ENCODE measurements around the gene AFTPH.

Gene AFTPH

DNA sequence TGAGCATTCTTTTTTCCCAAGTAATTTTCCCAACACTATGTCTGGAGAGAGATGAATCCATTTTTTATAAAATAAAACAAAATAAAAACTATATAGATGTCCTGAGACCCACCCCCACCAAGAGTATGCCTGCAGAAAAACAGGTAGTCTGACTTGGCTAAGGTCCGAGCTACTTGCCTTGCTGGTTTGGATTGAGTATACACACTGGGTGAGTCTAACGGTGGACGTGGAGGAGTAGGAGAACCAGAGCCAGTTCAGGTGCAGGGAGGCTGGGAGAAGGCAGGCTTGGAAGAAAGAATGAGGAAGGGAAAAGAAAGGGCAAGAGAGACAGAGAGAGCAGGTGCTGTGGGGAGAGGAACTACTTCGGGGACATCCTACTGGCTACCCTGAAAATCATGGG lies 21.3 kb upstream of the AFTPH start:
- Histone ChIP-seq H2BK15ac (replicated peaks; ENCODE audit: low read depth) (no peak overlapping the region), H3K4me3 (ENCODE audit: low read length) (no peak overlapping the region), H3K27ac (ENCODE audit: low read depth, low read length) (no peak overlapping the region), H2BK5ac (ENCODE audit: low read length) (no peak overlapping the region), H3K18ac (ENCODE audit: low read length) (no peak overlapping the region), H3K36me3 (ENCODE audit: control insufficient read depth, insufficient read depth, low read length) (no peaks in the 10 kb centered on the region), H3K9ac (ENCODE audit: low read length) (no peak overlapping the region), H3K4me1 (ENCODE audit: control insufficient read depth, low read depth, low read length) (no peaks in the 10 kb centered on the region), H2AK5ac (ENCODE audit: low read length) (no peak overlapping the region), H3K27me3 (ENCODE audit: insufficient read depth, low read length, poor library complexity) (no peaks in the 10 kb centered on the region), H3K79me2 (ENCODE audit: control insufficient read depth, insufficient read depth, low read length) (no peaks in the 10 kb centered on the region), H3K56ac (ENCODE audit: low read length) (no peak overlapping the region), H3K79me1 (ENCODE audit: low read length) (no peaks in the 10 kb centered on the region), H2BK120ac (ENCODE audit: low read depth, low read length) (no peak overlapping the region), H3K4ac (ENCODE audit: low read depth, low read length) (no peak overlapping the region), H4K8ac (ENCODE audit: low read depth, low read length) (no peak overlapping the region), H3K4me2 (ENCODE audit: low read length) (no peak overlapping the region), H3K23ac (ENCODE audit: low read length) (no peak overlapping the region), H4K5ac (ENCODE audit: low read length) (no peak overlapping the region)
- no CpG with 5 or more reads among the region's 4 CpGs for WGBS (ENCODE audit: extremely low coverage, insufficient coverage, low lambda C conversion rate)
- no peak for DNase-seq

DNA sequence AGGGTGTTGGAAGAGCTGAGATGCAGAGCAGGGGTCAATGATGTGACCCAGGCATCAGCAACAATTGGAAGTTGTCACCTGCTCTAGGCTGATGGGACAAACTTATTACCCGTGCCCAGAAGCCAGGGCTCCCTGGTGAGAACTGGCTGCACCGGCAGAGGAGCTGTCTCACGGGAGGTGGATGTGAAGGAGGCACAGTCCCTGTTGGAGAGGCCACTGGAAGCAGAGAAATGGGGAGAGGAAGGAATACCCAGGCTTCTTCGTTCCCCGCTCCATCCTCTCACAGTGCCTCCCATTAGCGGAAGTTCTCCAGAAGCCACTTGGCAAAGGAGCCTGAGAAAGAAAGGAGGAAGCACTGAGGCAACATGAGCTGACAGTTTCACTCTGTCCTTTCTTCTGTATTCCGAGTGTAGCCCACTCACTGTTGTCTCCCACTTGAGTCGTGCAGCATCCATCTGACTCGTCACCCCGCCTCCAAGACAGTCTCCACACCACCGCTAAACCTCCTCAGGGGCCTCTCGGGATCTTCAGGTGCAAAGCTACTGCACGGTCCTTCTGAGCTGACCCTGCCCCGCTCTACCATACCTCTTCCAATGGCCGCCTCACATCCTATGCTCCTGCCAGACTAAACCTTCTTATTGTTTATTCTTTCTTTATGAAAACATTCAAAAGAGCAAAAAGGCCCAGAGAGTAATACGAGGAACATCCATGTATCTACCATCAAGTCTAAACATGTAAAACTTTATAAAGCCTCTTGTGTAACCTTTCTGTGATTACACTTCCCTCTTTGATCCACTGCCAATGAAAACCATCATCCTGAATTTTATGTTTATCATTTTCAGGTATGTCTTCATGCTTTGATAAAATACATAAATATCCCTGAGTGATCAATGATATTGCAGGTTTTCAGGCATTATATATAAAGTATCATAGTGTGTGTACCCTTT lies 19.1 kb upstream of the AFTPH start:
- Histone ChIP-seq H3K27me3 (ENCODE audit: insufficient read depth, low read length, poor library complexity) (no peaks in the 10 kb centered on the region), H3K9ac (ENCODE audit: low read length) (no peak overlapping the region), H3K79me1 (ENCODE audit: low read length) (no peaks in the 10 kb centered on the region), H3K56ac (ENCODE audit: low read length) (no peak overlapping the region), H2BK120ac (ENCODE audit: low read depth, low read length) (no peak overlapping the region), H2BK15ac (replicated peaks; ENCODE audit: low read depth) (no peak overlapping the region), H4K5ac (ENCODE audit: low read length) (no peak overlapping the region), H3K4ac (ENCODE audit: low read depth, low read length) (no peak overlapping the region), H3K36me3 (ENCODE audit: control insufficient read depth, insufficient read depth, low read length) (no peaks in the 10 kb centered on the region), H4K8ac (ENCODE audit: low read depth, low read length) (no peak overlapping the region), H3K4me2 (ENCODE audit: low read length) (no peak overlapping the region), H2BK5ac (ENCODE audit: low read length) (no peak overlapping the region), H3K4me3 (ENCODE audit: low read length) (no peak overlapping the region), H3K18ac (ENCODE audit: low read length) (no peak overlapping the region), H3K23ac (ENCODE audit: low read length) (no peak overlapping the region), H3K79me2 (ENCODE audit: control insufficient read depth, insufficient read depth, low read length) (no peaks in the 10 kb centered on the region), H2AK5ac (ENCODE audit: low read length) (no peak overlapping the region), H3K27ac (ENCODE audit: low read depth, low read length) (no peak overlapping the region), H3K4me1 (ENCODE audit: control insufficient read depth, low read depth, low read length) (no peaks in the 10 kb centered on the region)
- DNase-seq = no peak
- WGBS (ENCODE audit: extremely low coverage, insufficient coverage, low lambda C conversion rate) = no CpG with 5 or more reads among the region's 16 CpGs

DNA sequence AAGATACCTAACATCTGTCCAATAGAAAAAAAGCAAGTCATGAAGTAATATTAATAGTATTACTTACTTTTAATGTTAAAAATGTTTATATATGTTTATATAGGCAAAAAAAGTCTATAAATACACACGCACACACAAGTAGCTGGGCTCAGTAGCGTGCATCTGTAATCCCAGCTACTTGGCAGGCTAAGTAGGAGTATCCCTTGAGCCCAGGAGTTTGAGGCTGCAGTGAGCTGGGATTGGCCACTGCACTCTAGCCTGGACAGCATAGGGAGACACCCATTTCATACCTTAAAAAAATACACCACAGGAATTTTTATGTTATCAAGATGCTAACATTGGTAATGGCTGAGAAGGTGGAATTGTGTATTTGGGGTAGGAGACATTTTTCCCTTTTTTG lies 17.4 kb upstream of the AFTPH start:
- no peaks in the 10 kb centered on the region for H3K36me3 ChIP-seq (ENCODE audit: control insufficient read depth, insufficient read depth, low read length)
- H3K79me2 ChIP-seq (ENCODE audit: control insufficient read depth, insufficient read depth, low read length) = no peaks in the 10 kb centered on the region
- no peaks in the 10 kb centered on the region for H3K27me3 ChIP-seq (ENCODE audit: insufficient read depth, low read length, poor library complexity)
- H2AK5ac ChIP-seq (ENCODE audit: low read length) = no peak overlapping the region
- no peaks in the 10 kb centered on the region for H3K4me1 ChIP-seq (ENCODE audit: control insufficient read depth, low read depth, low read length)
- no peaks in the 10 kb centered on the region for H3K79me1 ChIP-seq (ENCODE audit: low read length)
- WGBS (ENCODE audit: extremely low coverage, insufficient coverage, low lambda C conversion rate) = no CpG with 5 or more reads among the region's 2 CpGs
- H3K4me2 ChIP-seq (ENCODE audit: low read length) = no peak overlapping the region
- no peak overlapping the region for H4K8ac ChIP-seq (ENCODE audit: low read depth, low read length)
- no peak overlapping the region for H2BK15ac ChIP-seq (replicated peaks; ENCODE audit: low read depth)
- no peak overlapping the region for H3K27ac ChIP-seq (ENCODE audit: low read depth, low read length)
- H2BK5ac ChIP-seq (ENCODE audit: low read length) = no peak overlapping the region
- no peak overlapping the region for H3K4me3 ChIP-seq (ENCODE audit: low read length)
- H3K56ac ChIP-seq (ENCODE audit: low read length) = no peak overlapping the region
- H3K4ac ChIP-seq (ENCODE audit: low read depth, low read length) = no peak overlapping the region
- no peak overlapping the region for H4K5ac ChIP-seq (ENCODE audit: low read length)
- DNase-seq = no peak
- H3K9ac ChIP-seq (ENCODE audit: low read length) = no peak overlapping the region
- no peak overlapping the region for H3K23ac ChIP-seq (ENCODE audit: low read length)
- no peak overlapping the region for H2BK120ac ChIP-seq (ENCODE audit: low read depth, low read length)
- H3K18ac ChIP-seq (ENCODE audit: low read length) = no peak overlapping the region

DNA sequence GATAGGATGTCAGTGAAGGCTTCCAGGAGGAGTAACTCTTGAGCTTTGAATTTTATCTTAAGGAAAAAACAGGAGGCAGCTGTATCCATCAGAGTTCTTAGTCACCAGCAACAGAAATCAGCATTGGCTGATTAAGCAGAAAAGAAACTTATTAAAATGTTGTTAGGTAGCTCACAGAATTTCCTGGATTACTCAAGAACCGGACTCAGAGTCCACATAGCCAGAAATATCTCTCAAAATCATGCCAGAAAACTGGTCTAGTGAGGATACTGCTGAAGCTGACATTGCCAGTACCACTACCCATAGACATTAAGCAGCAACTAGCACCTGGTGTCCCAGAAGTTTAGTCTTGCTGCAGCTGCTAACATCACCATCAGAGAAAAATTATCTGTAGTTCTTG lies 10.1 kb upstream of the AFTPH start:
- H2BK5ac ChIP-seq (ENCODE audit: low read length) = no peak overlapping the region
- H3K79me2 ChIP-seq (ENCODE audit: control insufficient read depth, insufficient read depth, low read length) = no peaks in the 10 kb centered on the region
- no peak overlapping the region for H2BK15ac ChIP-seq (replicated peaks; ENCODE audit: low read depth)
- no peak for DNase-seq
- H4K8ac ChIP-seq (ENCODE audit: low read depth, low read length) = no peak overlapping the region
- H3K27ac ChIP-seq (ENCODE audit: low read depth, low read length) = no peak overlapping the region
- no peaks in the 10 kb centered on the region for H3K4me1 ChIP-seq (ENCODE audit: control insufficient read depth, low read depth, low read length)
- no CpG with 5 or more reads among the region's 1 CpG for WGBS (ENCODE audit: extremely low coverage, insufficient coverage, low lambda C conversion rate)
- no peak overlapping the region for H2AK5ac ChIP-seq (ENCODE audit: low read length)
- no peak overlapping the region for H3K18ac ChIP-seq (ENCODE audit: low read length)
- no peak overlapping the region for H3K4me3 ChIP-seq (ENCODE audit: low read length)
- H3K9ac ChIP-seq (ENCODE audit: low read length) = no peak overlapping the region
- H3K4ac ChIP-seq (ENCODE audit: low read depth, low read length) = no peak overlapping the region
- H3K27me3 ChIP-seq (ENCODE audit: insufficient read depth, low read length, poor library complexity) = no peaks in the 10 kb centered on the region
- H3K36me3 ChIP-seq (ENCODE audit: control insufficient read depth, insufficient read depth, low read length) = no peaks in the 10 kb centered on the region
- H3K56ac ChIP-seq (ENCODE audit: low read length) = no peak overlapping the region
- H2BK120ac ChIP-seq (ENCODE audit: low read depth, low read length) = no peak overlapping the region
- no peak overlapping the region for H3K23ac ChIP-seq (ENCODE audit: low read length)
- no peak overlapping the region for H3K4me2 ChIP-seq (ENCODE audit: low read length)
- H3K79me1 ChIP-seq (ENCODE audit: low read length) = no peaks in the 10 kb centered on the region
- no peak overlapping the region for H4K5ac ChIP-seq (ENCODE audit: low read length)

DNA sequence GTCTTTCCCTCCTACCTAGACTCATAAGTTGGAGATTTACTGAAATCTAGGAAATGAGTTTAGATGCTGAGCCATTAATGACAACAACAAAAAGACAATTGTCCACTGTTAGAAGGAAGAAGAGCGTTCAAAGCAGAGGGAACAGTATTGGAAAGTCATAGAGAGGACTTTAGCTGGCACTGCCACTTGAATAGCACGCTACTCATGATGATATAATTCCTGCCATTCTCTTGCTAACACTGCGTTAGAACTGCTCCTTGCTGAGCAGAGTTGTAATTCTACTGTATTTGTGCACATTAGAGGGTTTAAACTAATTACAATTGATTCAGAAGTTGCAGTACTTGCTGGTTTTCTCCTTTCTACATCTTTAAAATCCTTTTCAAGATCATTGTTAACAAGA lies 9.0 kb upstream of the AFTPH start:
- Histone ChIP-seq H3K79me2 (ENCODE audit: control insufficient read depth, insufficient read depth, low read length) (no peaks in the 10 kb centered on the region), H2BK15ac (replicated peaks; ENCODE audit: low read depth) (no peak overlapping the region), H3K18ac (ENCODE audit: low read length) (no peak overlapping the region), H4K8ac (ENCODE audit: low read depth, low read length) (no peak overlapping the region), H2BK5ac (ENCODE audit: low read length) (no peak overlapping the region), H3K4me2 (ENCODE audit: low read length) (no peak overlapping the region), H3K27ac (ENCODE audit: low read depth, low read length) (no peak overlapping the region), H3K23ac (ENCODE audit: low read length) (no peak overlapping the region), H3K4me1 (ENCODE audit: control insufficient read depth, low read depth, low read length) (no peaks in the 10 kb centered on the region), H3K56ac (ENCODE audit: low read length) (no peak overlapping the region), H4K5ac (ENCODE audit: low read length) (no peak overlapping the region), H3K79me1 (ENCODE audit: low read length) (no peaks in the 10 kb centered on the region), H2AK5ac (ENCODE audit: low read length) (no peak overlapping the region), H3K4ac (ENCODE audit: low read depth, low read length) (no peak overlapping the region), H3K36me3 (ENCODE audit: control insufficient read depth, insufficient read depth, low read length) (no peaks in the 10 kb centered on the region), H3K4me3 (ENCODE audit: low read length) (no peak overlapping the region), H2BK120ac (ENCODE audit: low read depth, low read length) (no peak overlapping the region), H3K27me3 (ENCODE audit: insufficient read depth, low read length, poor library complexity) (no peaks in the 10 kb centered on the region), H3K9ac (ENCODE audit: low read length) (no peak overlapping the region)
- WGBS (ENCODE audit: extremely low coverage, insufficient coverage, low lambda C conversion rate) = no CpG with 5 or more reads among the region's 3 CpGs
- no peak for DNase-seq

Data from mesendoderm (in vitro differentiated cells).